VCaP (cell line): Measurements from ENCODE around the gene MAOB.
"Not testable (repeated sequence)": the region's sequence is repeated elsewhere in the genome, so short reads cannot be mapped to it uniquely, and the experiment has no call there.

Experiments
- H3K27ac ChIP-seq: fragments of 450-650 bp; 2 replicates; pipeline ENCODE4 v1.5.1; 2017
- TF ChIP-seq, protein P1 (sequence below): fragments of 450-650 bp; conservative IDR thresholded peaks from 2 replicates; pipeline ENCODE4 v1.5.1; 2017; ENCODE audit warnings: mild to moderate bottlenecking, moderate library complexity

MAOB gene

DNA sequence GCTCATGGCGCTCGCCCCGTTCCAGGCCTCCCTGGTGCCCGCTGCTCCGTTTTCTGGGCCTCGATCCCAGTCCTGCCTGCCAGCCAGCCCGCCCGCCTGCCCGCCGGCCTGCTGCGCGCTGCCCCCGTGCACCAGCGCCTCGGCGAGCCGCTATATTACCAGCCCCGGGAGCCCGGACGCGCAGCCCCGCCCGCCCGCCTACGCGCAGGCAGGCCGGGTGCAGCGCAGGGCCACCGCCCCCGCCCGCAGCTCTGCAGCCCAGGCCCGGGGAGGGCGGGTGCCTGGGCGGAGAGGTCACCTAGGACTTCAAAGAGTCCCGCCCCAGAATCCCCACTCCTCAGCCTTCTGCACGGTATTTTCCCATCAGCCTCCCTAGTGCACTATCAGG lies at the start of gene MAOB:
Gene MAOB (minus strand): TSS at position 157 of the 388 bp plus-strand sequence. CDS start 151 bp downstream, at position 6.
- TF ChIP-seq, protein P1, sequence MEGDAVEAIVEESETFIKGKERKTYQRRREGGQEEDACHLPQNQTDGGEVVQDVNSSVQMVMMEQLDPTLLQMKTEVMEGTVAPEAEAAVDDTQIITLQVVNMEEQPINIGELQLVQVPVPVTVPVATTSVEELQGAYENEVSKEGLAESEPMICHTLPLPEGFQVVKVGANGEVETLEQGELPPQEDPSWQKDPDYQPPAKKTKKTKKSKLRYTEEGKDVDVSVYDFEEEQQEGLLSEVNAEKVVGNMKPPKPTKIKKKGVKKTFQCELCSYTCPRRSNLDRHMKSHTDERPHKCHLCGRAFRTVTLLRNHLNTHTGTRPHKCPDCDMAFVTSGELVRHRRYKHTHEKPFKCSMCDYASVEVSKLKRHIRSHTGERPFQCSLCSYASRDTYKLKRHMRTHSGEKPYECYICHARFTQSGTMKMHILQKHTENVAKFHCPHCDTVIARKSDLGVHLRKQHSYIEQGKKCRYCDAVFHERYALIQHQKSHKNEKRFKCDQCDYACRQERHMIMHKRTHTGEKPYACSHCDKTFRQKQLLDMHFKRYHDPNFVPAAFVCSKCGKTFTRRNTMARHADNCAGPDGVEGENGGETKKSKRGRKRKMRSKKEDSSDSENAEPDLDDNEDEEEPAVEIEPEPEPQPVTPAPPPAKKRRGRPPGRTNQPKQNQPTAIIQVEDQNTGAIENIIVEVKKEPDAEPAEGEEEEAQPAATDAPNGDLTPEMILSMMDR, result no peak
- H3K27ac ChIP-seq, result no peak within 1 kb of the TSS

DNA sequence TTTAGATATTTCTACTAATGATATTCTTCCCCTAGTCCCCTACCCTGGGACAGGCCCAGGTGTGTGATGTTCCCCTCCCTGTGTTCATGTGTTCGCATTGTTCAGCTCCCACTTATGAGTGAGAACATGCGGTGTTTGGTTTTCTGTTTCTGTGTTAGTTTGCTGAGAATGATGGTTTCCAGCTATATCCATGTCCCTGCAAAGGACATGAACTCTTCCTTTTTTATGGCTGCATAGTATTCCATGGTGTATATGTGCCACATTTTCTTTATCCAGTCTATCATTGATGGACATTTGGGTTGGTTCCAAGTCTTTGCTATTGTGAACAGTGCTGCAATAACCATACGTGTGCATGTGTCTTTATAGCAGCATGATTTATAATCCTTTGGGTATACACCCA lies 39.8 kb upstream of the MAOB start:
- not testable (repeated sequence) for H3K27ac ChIP-seq

DNA sequence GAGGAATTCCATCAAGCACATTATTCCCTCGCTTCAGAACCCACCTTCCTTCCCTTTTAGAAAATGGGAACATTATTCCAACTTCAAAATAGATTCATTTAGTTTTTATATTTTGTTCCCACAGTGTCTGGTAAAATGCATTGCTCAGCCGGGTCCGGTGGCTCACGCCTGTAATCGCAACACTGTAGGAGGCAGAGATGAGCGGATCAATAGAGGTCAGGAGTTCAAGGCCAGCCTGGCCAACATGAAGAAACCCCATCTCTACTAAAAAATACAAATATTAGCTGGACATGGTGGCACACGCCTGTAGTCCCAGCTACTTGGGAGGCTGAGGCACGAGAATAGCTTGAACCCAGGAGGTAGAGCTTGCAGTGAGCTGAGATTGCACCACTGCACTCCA lies 28.5 kb upstream of the MAOB start:
- not testable (repeated sequence) for H3K27ac ChIP-seq

DNA sequence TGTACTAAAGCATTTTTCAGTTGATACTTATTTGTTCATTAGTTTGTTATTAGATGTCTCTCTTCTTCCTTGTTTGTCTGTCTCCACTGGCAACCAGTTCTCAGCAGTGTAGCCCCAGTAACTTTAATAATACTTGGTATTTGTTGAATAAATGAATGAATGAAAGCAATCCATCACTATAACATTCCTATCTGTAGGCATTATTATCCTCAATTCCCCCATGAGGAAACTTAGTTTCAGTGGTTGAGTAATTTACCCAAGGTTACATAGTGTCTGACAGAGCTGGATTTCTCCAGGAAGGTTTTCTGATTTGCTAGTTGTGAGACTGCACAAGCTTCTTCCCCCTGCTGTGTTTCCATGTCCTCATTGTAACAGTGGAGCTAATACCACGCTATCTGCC lies 27.8 kb upstream of the MAOB start:
- no peak overlapping the region for H3K27ac ChIP-seq
- TF ChIP-seq, protein P1, result no peak

DNA sequence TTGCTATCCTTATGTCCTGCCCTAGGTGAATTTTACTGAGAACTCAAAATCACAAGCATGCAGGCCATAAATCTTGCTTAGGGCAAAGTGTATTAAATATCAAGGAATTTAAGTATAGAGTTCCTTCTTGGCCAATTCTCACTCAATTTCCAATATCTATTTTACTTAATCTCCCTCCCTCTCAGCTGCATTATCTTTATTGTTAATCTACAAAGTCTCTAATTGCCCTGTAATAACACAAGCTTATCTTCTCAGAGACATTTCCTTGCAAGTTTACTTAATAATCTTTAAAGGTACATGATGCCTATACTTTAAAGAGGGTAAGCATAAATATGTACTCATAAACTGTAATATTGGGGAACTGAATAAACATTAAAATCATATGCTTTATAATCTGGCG lies 26.9 kb upstream of the MAOB start:
- TF ChIP-seq, protein P1, result no peak
- no peak overlapping the region for H3K27ac ChIP-seq

DNA sequence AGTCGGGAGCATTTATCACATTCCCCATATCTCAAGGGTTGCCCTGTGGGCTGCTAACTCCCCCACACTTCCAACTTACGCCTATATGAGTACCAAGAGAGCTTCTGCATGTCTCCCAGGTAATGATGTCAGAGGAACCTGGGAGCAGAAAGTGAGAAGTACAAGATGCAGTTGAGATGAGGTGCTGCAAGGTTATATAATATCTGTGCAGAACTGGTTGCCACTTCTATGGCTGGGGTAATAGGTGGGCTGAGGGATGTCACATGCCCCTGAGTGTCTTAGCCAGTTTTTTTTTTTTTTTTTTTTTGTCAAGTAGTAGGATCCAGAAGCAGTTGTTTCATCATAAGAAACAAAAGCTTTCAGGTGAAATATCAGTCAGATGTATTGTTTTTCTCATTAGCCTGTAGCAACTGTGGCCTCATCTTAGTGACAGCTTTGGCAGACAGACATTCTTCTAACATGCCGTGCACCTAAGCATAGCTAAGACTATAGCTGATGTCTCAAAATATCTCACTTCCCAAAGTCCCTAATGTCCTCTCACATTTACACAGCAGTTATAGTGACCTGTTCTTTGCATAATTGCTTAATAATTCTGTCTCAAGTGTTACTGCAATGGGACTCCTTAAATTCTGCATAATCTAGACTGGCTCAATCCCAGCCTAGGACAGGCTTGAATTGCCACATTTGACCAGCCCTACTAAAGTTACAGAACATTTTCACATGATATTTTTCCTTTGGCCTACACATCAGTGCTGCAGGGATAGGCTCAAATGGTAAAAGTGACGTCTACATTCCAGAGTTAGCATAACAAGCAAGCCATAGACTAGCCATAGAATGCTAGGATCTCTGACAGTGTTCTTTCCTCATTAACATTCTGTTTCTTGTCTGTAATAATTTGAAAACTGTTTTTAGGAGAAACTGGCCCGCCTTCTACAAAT lies 17.9 kb upstream of the MAOB start:
- H3K27ac ChIP-seq, result no peak overlapping the region
- TF ChIP-seq, protein P1, result no peak

DNA sequence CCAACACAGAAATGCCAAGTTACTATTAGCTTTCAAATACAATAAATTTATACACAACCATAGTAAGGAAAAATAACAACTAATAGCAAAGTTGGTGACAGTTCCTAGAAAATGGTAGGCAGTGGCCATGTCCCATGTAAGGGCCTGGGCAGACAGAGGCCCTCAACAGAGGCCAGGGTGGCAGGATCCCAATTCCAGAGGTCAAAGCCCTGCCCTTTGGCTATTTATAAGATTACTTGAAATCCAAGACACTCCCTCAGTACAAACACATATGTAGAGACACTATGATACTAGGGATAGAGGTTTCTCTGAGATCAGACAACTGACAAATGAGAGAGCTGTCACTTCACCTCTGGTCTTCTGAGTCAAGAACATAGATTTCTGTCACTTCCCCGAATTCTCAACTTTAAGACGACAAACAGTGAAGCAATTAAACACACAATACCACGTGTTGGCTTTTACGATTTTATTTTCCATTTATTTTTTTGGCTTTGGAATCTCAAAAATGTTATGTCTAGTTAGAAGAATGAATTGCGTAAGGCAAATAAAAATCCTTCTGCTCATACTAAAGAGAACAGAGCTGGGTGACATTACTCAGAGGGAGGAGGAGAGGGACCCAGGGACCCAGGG lies 16.3 kb upstream of the MAOB start:
- no peak overlapping the region for H3K27ac ChIP-seq
- TF ChIP-seq, protein P1, result no peak

DNA sequence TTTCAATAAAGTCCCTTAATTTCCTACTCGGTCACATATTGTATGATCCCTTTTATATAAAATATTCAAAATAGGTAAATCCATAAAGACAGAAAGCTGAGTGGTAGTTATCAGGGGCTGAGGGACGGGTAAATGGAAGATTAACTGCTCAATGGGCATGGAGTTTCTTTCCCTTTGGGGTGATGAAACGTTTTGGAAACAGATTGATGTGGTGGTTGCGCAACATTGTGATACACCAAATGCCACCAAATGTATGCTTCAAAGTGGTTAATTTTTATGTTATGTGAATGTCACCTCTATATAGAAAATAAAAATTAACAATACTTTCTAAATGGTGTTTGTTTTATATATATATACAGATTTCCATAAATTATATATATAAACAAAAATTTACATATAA lies 15.0 kb upstream of the MAOB start:
- TF ChIP-seq, protein P1, result no peak
- no peak overlapping the region for H3K27ac ChIP-seq
